OCI-LY3 (cell line): ENCODE data around the gene MAP3K19.

Experiments
- H2AFZ ChIP-seq: fragments of 200-600, 300-600 bp; shearing (Covaris generic); 2 replicates; pipeline ENCODE4 v1.6.0; 2014; ENCODE audit warnings: antibody characterized with exemption, low read depth, low read length
- H3K27ac ChIP-seq: fragments of 200-600, 300-600 bp; sonication (generic); 2 replicates; pipeline ENCODE4 v1.5.1; 2014; ENCODE audit warnings: mild to moderate bottlenecking, low read length, moderate library complexity, mixed read lengths
- H3K27me3 ChIP-seq: fragments of 200-600, 300-600 bp; sonication (generic); 2 replicates; pipeline ENCODE4 v1.6.1; 2014; ENCODE audit warnings: low read depth, low read length, mixed read lengths
- H3K36me3 ChIP-seq: fragments of 200-600, 300-600 bp; sonication (generic); replicated peaks from 2 replicates; pipeline ENCODE3; 2014; ENCODE audit warnings: low read depth, low read length, mixed read lengths
- H3K4me1 ChIP-seq: fragments of 300-600, 200-600 bp; sonication (generic); 2 replicates; pipeline ENCODE4 v1.6.1; 2014; ENCODE audit warnings: low read length, mixed read lengths
- H3K4me2 ChIP-seq: fragments of 200-600, 300-600 bp; sonication (generic); 2 replicates; pipeline ENCODE4 v1.6.1; 2014; ENCODE audit warnings: low read length, mixed read lengths
- H3K4me3 ChIP-seq: fragments of 300-600, 200-600 bp; sonication (generic); 2 replicates; pipeline ENCODE4 v1.5.1; 2014; ENCODE audit warnings: antibody characterized with exemption, mild to moderate bottlenecking, low read length, moderate library complexity
- H3K79me2 ChIP-seq: fragments of 300-600, 200-600 bp; shearing (Covaris generic); 2 replicates; pipeline ENCODE4 v1.6.1; 2014; ENCODE audit warnings: mild to moderate bottlenecking, low read length, mixed read lengths
- H3K9ac ChIP-seq: fragments of 300-600, 200-600 bp; shearing (Covaris generic); 2 replicates; pipeline ENCODE4 v1.6.0; 2014; ENCODE audit warnings: mild to moderate bottlenecking, low read length, moderate library complexity
- H3K9me3 ChIP-seq: fragments of 200-600, 300-600 bp; shearing (Covaris generic); 2 replicates; pipeline ENCODE4 v1.6.1; 2014; ENCODE audit warnings: low read length, mixed read lengths; ENCODE audit not compliant: insufficient read depth
- H4K20me1 ChIP-seq: fragments of 200-600, 300-600 bp; sonication (generic); 2 replicates; pipeline ENCODE4 v1.6.1; 2016; ENCODE audit warnings: low read length, mixed read lengths; ENCODE audit not compliant: insufficient read depth
- CTCF ChIP-seq: fragments of 200-600, 300-600 bp; sonication (generic); IDR thresholded peaks from 2 replicates; pipeline ENCODE4 v1.5.1; 2014; ENCODE audit warnings: antibody characterized with exemption, low read length, low read depth
- EZH2phosphoT487 ChIP-seq: fragments of 200-600 bp; shearing (Covaris generic); IDR thresholded peaks from 2 replicates; pipeline ENCODE4 v1.6.1; 2018; ENCODE audit warnings: antibody characterized with exemption, mixed run types, low read depth

The MAP3K19 gene

GRCh38 chr2:135086222-135086621 is 39.0 kb upstream of the MAP3K19 start:
- H3K27me3 ChIP-seq: no peaks in the 10 kb centered on the region
- H3K36me3 ChIP-seq: peaks cover 17% of the 10 kb centered on the region
- H2AFZ ChIP-seq: no peak overlapping the region
- H3K4me2 ChIP-seq: no peak overlapping the region
- no peak overlapping the region for H3K4me3 ChIP-seq
- no peaks in the 10 kb centered on the region for H3K9me3 ChIP-seq
- no peak overlapping the region for H3K9ac ChIP-seq
- H3K79me2 ChIP-seq: no peaks in the 10 kb centered on the region; the same call in 1 of the 2 replicates
- H3K4me1 ChIP-seq: no peaks in the 10 kb centered on the region
- no peaks in the 10 kb centered on the region; the same call in 1 of the 2 replicates for H4K20me1 ChIP-seq
- H3K27ac ChIP-seq: no peak overlapping the region
- TF ChIP-seq EZH2phosphoT487: no peak
- no peak for TF ChIP-seq CTCF

GRCh38 chr2:135078417-135078816 is 31.2 kb upstream of the MAP3K19 start:
- Histone ChIP-seq H3K4me2 (no peak overlapping the region), H3K79me2 (peaks cover 8% of the 10 kb centered on the region; the same call in 1 of the 2 replicates), H3K9me3 (no peaks in the 10 kb centered on the region)

GRCh38 chr2:135076556-135076955 is 29.3 kb upstream of the MAP3K19 start:
- Histone ChIP-seq H3K9me3 (peaks cover 16% of the 10 kb centered on the region), H3K9ac (no peak overlapping the region), H2AFZ (no peak overlapping the region), H3K79me2 (peaks cover 11% of the 10 kb centered on the region), H3K4me2 (no peak overlapping the region), H3K27ac (no peak overlapping the region), H4K20me1 (no peaks in the 10 kb centered on the region), H3K4me3 (no peak overlapping the region), H3K4me1 (no peaks in the 10 kb centered on the region), H3K27me3 (no peaks in the 10 kb centered on the region), H3K36me3 (peaks cover 65% of the 10 kb centered on the region)
- TF ChIP-seq CTCF (no peak), EZH2phosphoT487 (no peak)

More at GRCh38 chr2:135078417-135078816, 31.2 kb upstream of the MAP3K19 start:
- TF ChIP-seq CTCF (no peak), EZH2phosphoT487 (no peak)
- H4K20me1 ChIP-seq: no peaks in the 10 kb centered on the region
- H3K36me3 ChIP-seq: peaks cover 53% of the 10 kb centered on the region
- H3K27me3 ChIP-seq: no peaks in the 10 kb centered on the region
- H3K9ac ChIP-seq: no peak overlapping the region
- no peak overlapping the region for H3K27ac ChIP-seq
- H2AFZ ChIP-seq: no peak overlapping the region
- H3K4me1 ChIP-seq: no peaks in the 10 kb centered on the region
- H3K4me3 ChIP-seq: no peak overlapping the region

- Histone ChIP-seq H3K4me1 (no peaks in the 10 kb centered on the region), H3K4me2 (no peak overlapping the region), H2AFZ (no peak overlapping the region), H3K9ac (no peak overlapping the region), H3K4me3 (no peak overlapping the region), H3K27me3 (no peaks in the 10 kb centered on the region), H3K79me2 (peaks cover 10% of the 10 kb centered on the region), H3K27ac (no peak overlapping the region), H3K9me3 (peaks cover 33% of the 10 kb centered on the region), H3K36me3 (peaks cover 73% of the 10 kb centered on the region), H4K20me1 (no peaks in the 10 kb centered on the region)
- TF ChIP-seq EZH2phosphoT487 (no peak), CTCF (no peak)
Observed at GRCh38 chr2:135074216-135074615, 27.0 kb upstream of the MAP3K19 start.
